HG03095 (cell line): Measurements from ENCODE around the gene SMIM38.
"Not testable (repeated sequence)": the region's sequence is repeated elsewhere in the genome, so short reads cannot be mapped to it uniquely, and the experiment has no call there.

Experiments used
- ATAC-seq: cut with Tn5 transposase; IDR thresholded peaks from one replicate; pipeline ENCODE4 v1.9.1; 2021; ENCODE audit warnings: moderate library complexity; ENCODE audit not compliant: unreplicated experiment

Gene SMIM38

GRCh38 chr11:69137151-69137844, 18.4 kb upstream of the SMIM38 start:
- no peak for ATAC-seq

- no peak for ATAC-seq
Observed at GRCh38 chr11:69138265-69138664, 17.5 kb upstream of the SMIM38 start.

- not testable (repeated sequence) for ATAC-seq
Observed at GRCh38 chr11:69140161-69140560, 15.6 kb upstream of the SMIM38 start.

GRCh38 chr11:69140635-69141034, 15.1 kb upstream of the SMIM38 start:
- ATAC-seq = no peak

GRCh38 chr11:69141742-69142141, 14.0 kb upstream of the SMIM38 start:
- no peak for ATAC-seq

- no peak for ATAC-seq
Observed at GRCh38 chr11:69142895-69143294, 12.8 kb upstream of the SMIM38 start.

GRCh38 chr11:69144316-69145049, 11.3 kb upstream of the SMIM38 start:
- ATAC-seq = no peak

- ATAC-seq = no peak
Observed at GRCh38 chr11:69145050-69145380, 10.7 kb upstream of the SMIM38 start.

GRCh38 chr11:69148377-69148762, 7.4 kb upstream of the SMIM38 start:
- ATAC-seq = no peak

GRCh38 chr11:69148806-69149205, 6.9 kb upstream of the SMIM38 start:
- no peak for ATAC-seq

- ATAC-seq = not testable (repeated sequence)
Observed at GRCh38 chr11:69149338-69150045, 6.2 kb upstream of the SMIM38 start.

- ATAC-seq = no peak
Observed at GRCh38 chr11:69150175-69150574, 5.6 kb upstream of the SMIM38 start.

GRCh38 chr11:69151836-69152235, 3.9 kb upstream of the SMIM38 start:
- no peak for ATAC-seq

GRCh38 chr11:69152733-69153421, 2.9 kb upstream of the SMIM38 start:
- no peak for ATAC-seq

- ATAC-seq = no peak
Observed at GRCh38 chr11:69153661-69154060, 2.1 kb upstream of the SMIM38 start.

GRCh38 chr11:69154211-69154913, 1.4 kb upstream of the SMIM38 start:
- ATAC-seq = no peak

GRCh38 chr11:69154938-69155301, 815 bp upstream of the SMIM38 start:
- no peak for ATAC-seq

GRCh38 chr11:69156235-69156639, 502 bp downstream of the SMIM38 start:
- no peak for ATAC-seq

- ATAC-seq = no peak
Observed at GRCh38 chr11:69156673-69157155, 979 bp downstream of the SMIM38 start.

- no peak for ATAC-seq
Observed at GRCh38 chr11:69157156-69157821, 1.6 kb downstream of the SMIM38 start.
